ENCODE data around the gene CTSD.

CTSD gene

GRCh38 chr11:1768141-1768469, 4.4 kb upstream of the CTSD start:
- DNase-seq: no peak

- no peak for DNase-seq
Observed at GRCh38 chr11:1767399-1768140, 3.8 kb upstream of the CTSD start.

- no peak for DNase-seq
Observed at GRCh38 chr11:1766719-1767398, 3.1 kb upstream of the CTSD start.

- DNase-seq: no peak
Observed at GRCh38 chr11:1765871-1766718, 2.4 kb upstream of the CTSD start.

GRCh38 chr11:1763336-1763795, 361 bp downstream of the CTSD start:
- DNase-seq: no peak

- no peak for DNase-seq
Observed at GRCh38 chr11:1762537-1763302, 1.0 kb downstream of the CTSD start.

- no peak for DNase-seq
Observed at GRCh38 chr11:1761857-1762536, 1.7 kb downstream of the CTSD start.

GRCh38 chr11:1761110-1761856, 2.4 kb downstream of the CTSD start:
- no peak for DNase-seq

GRCh38 chr11:1760351-1761109, 3.2 kb downstream of the CTSD start:
- no peak for DNase-seq

- DNase-seq: no peak
Observed at GRCh38 chr11:1759851-1760220, 3.9 kb downstream of the CTSD start.

- DNase-seq: no peak
Observed at GRCh38 chr11:1759151-1759850, 4.4 kb downstream of the CTSD start.

- no peak for DNase-seq
Observed at GRCh38 chr11:1758611-1759150, 5.0 kb downstream of the CTSD start.

GRCh38 chr11:1757861-1758610, 5.7 kb downstream of the CTSD start:
- no peak for DNase-seq

- no peak for DNase-seq
Observed at GRCh38 chr11:1756791-1757771, 6.6 kb downstream of the CTSD start.

GRCh38 chr11:1755692-1756561, 7.8 kb downstream of the CTSD start:
- DNase-seq: no peak

GRCh38 chr11:1755344-1755691, 8.4 kb downstream of the CTSD start:
- no peak for DNase-seq
